GM18519 (cell line): ENCODE results near the gene RAB44.

Source experiments
- ATAC-seq: cut with Tn5 transposase; IDR thresholded peaks from one replicate; pipeline ENCODE4 v1.9.1; 2021; ENCODE audit warnings: mild to moderate bottlenecking, moderate library complexity; ENCODE audit not compliant: unreplicated experiment, low FRiP score

Gene RAB44

GRCh38 chr6:36765594-36766398, 68.2 kb downstream of the RAB44 start:
- no peak for ATAC-seq

- ATAC-seq = no peak
Observed at GRCh38 chr6:36766399-36766945, 68.8 kb downstream of the RAB44 start.

- no peak for ATAC-seq
Observed at GRCh38 chr6:36769183-36769675, 71.6 kb downstream of the RAB44 start.

GRCh38 chr6:36769676-36770499, 72.3 kb downstream of the RAB44 start:
- no peak for ATAC-seq

- ATAC-seq = no peak
Observed at GRCh38 chr6:36771145-36771544, 73.5 kb downstream of the RAB44 start.

- ATAC-seq = no peak
Observed at GRCh38 chr6:36772397-36772796, 74.8 kb downstream of the RAB44 start.

GRCh38 chr6:36774331-36774730, 76.7 kb downstream of the RAB44 start:
- no peak for ATAC-seq

- ATAC-seq = no peak
Observed at GRCh38 chr6:36776167-36776566, 78.5 kb downstream of the RAB44 start.

- ATAC-seq = no peak
Observed at GRCh38 chr6:36777801-36778200, 80.2 kb downstream of the RAB44 start.

- ATAC-seq = no peak
Observed at GRCh38 chr6:36779227-36779626, 81.6 kb downstream of the RAB44 start.

GRCh38 chr6:36780442-36781177, 83.0 kb downstream of the RAB44 start:
- no peak for ATAC-seq

- no peak for ATAC-seq
Observed at GRCh38 chr6:36781669-36782068, 84.0 kb downstream of the RAB44 start.
